Neural crest cell (in vitro differentiated cells): Measurements from ENCODE around the gene ACACA. TPM values are rescaled to one million over a fixed set of nuclear protein-coding genes. Genes with fewer than 3 reads are reported as not detected.
"Not testable (repeated sequence)": the region's sequence is repeated elsewhere in the genome, so short reads cannot be mapped to it uniquely, and the experiment has no call there.

Experiments
- DNase-seq: peaks from one replicate; pipeline ENCODE4 v3.0.0; 2021; ENCODE audit warnings: low read depth, mixed read lengths, low spot score
- H3K27ac Mint-ChIP-seq: one replicate; pipeline ENCODE4 v1.8.0; 2021; ENCODE audit warnings: mild to moderate bottlenecking, mixed read lengths; ENCODE audit not compliant: unreplicated experiment
- H3K27me3 Mint-ChIP-seq: 2 replicates; pipeline ENCODE4 v1.8.0; 2021; ENCODE audit warnings: low read depth, mild to moderate bottlenecking, mixed read lengths
- H3K36me3 Mint-ChIP-seq: 2 replicates; pipeline ENCODE4 v1.8.0; 2021; ENCODE audit warnings: low read depth, mild to moderate bottlenecking, mixed read lengths
- H3K4me1 Mint-ChIP-seq: 2 replicates; pipeline ENCODE4 v1.8.0; 2021; ENCODE audit warnings: mixed read lengths
- H3K4me3 Mint-ChIP-seq: one replicate; pipeline ENCODE4 v1.8.0; 2021; ENCODE audit warnings: mild to moderate bottlenecking, mixed read lengths
- H3K9me3 Mint-ChIP-seq: 2 replicates; pipeline ENCODE4 v1.8.0; 2021; ENCODE audit warnings: mixed read lengths
- total RNA-seq: library from RNA; stranded (reverse); gene quantifications from 2 replicates; pipeline ENCODE4 v1.2.1, GENCODE V29; 2021
- TF ChIP-seq, protein P1 (sequence below): fragments of 200-600 bp; sonication (generic); conservative IDR thresholded peaks from 2 replicates; pipeline ENCODE4 v1.5.0; 2021; ENCODE audit warnings: antibody characterized with exemption, mild to moderate bottlenecking

The ACACA gene
- total RNA-seq, 1 donor from 2014 or later: 211 TPM

DNA sequence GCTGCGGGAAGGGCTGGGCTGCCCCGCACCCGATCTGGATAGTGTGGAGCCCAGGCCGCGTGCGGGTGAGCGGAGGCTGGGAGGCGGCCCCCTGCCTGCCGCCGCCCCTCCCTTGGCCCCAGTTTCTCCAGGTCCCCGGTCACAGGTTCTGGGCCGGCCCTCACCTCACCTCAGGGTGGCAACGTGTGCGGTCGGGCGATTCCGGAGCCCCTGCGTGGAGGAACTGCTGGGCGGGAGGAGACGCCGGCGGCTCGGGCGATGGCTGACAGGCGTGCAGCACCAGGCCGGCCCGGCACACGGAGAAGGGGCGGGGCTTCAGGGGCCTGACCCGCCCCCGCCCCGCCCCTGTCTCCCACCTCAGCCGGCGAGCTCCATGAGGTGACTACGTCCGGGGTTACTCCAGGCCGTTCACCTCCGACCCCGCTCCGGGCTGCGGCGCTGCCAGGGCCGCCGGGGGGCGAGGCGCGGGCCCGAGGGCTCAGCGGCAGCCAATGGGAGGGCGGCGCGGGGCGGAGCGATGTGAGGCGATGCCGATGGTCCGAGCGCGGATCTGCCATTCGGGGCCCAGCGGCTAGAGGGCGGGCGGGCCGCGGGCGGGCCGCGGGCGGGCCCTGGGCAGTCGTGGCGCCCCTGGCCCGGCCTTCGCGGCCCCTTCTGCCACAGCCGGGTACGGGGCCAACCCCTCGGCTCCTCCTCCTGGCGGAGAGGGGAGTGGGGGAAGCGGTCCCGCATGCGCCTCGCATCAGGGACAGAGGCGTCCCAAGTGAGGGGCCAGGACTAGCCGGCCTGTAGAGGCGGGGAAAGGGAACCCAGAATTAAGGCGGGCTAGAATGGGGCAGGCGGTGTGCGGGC, 47.6 kb downstream of the ACACA start:
- H3K9me3 Mint-ChIP-seq: peaks cover 2% of the 10 kb centered on the region
- peak; percentile 96 for DNase-seq
- TF ChIP-seq, protein P1, sequence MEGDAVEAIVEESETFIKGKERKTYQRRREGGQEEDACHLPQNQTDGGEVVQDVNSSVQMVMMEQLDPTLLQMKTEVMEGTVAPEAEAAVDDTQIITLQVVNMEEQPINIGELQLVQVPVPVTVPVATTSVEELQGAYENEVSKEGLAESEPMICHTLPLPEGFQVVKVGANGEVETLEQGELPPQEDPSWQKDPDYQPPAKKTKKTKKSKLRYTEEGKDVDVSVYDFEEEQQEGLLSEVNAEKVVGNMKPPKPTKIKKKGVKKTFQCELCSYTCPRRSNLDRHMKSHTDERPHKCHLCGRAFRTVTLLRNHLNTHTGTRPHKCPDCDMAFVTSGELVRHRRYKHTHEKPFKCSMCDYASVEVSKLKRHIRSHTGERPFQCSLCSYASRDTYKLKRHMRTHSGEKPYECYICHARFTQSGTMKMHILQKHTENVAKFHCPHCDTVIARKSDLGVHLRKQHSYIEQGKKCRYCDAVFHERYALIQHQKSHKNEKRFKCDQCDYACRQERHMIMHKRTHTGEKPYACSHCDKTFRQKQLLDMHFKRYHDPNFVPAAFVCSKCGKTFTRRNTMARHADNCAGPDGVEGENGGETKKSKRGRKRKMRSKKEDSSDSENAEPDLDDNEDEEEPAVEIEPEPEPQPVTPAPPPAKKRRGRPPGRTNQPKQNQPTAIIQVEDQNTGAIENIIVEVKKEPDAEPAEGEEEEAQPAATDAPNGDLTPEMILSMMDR: peak; percentile 44
- H3K4me3 Mint-ChIP-seq: peak overlapping the region; percentile 98
- H3K27ac Mint-ChIP-seq: peak overlapping the region; percentile 67
- no peaks in the 10 kb centered on the region for H3K27me3 Mint-ChIP-seq
- H3K36me3 Mint-ChIP-seq: peaks cover 11% of the 10 kb centered on the region
- H3K4me1 Mint-ChIP-seq: peaks cover 49% of the 10 kb centered on the region

DNA sequence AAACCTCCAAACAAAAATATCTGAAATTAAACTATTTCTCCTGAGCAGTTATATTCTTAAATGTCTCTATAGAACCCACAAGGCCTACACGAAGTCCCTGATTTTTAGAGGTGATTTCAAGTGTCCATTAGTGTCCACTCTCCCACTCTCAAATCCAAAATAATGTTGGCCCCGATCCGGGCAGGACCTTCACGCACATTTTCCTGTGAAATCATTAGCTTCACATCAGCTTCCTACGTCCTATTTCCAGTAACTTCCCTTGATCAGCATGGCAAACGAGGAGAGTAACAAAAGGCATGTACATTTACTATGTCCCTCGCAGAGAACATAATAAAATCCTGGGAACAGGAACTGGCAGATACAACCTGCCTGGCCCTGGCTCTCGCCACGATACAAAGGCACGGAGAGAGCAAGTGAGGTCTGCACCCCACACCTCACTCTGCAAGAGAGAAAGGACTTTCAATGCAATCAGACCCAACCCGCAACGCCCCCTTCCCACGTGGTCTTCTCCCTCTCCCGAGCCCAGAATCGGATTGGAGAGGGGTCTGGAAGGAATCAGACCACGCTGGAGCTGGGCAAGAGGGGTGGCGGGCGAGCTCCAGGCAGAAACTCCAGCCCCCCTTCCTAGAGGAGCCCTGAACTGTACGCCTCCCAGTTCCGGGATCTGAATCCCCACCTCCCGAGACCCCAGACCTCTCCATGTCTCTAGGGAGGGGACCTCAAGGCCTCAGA, 48.4 kb downstream of the ACACA start:
- Mint-ChIP-seq H3K36me3 (peaks cover 11% of the 10 kb centered on the region), H3K27me3 (no peaks in the 10 kb centered on the region), H3K9me3 (peaks cover 2% of the 10 kb centered on the region), H3K4me1 (peaks cover 50% of the 10 kb centered on the region), H3K4me3 (peak overlapping the region; percentile 98), H3K27ac (peak overlapping the region; percentile 96)
- DNase-seq: peak; percentile 59
- TF ChIP-seq, protein P1: no peak

DNA sequence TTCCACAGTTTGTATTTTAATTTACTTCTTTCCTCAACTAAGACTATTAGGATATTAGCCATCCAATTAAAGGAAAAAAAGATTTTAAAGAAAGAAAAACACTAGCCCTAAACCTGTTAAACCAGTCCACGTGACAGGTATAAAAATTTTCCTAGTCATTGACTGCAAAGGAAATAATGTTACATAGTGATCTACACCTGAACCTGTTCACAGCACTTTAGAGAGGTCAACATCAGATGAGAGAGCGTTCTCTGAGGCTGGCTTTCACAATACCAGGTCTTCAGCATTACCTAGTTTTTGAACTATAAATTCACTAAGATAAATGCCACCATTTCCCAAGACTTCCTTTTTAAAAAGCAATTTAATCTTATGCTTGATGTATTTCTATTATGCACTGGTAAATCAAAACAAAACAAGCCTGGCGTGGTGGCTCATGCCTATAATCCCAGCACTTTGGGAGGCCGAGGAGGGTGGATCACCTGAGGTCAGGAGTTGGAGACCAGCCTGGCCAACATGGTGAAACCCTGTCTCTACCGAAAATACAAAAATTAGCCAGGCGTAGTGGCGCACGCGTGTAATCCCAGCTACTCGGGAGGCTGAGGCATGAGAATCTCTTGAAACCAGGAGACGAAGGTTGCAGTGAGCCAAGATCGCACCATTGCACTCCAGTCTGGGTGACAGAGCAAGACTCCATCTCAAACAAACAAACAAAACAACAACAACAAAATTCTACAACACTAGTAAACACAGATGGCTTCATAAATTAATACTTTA, 49.7 kb downstream of the ACACA start:
- H3K4me3 Mint-ChIP-seq: peak overlapping the region; percentile 98
- H3K27ac Mint-ChIP-seq: peak overlapping the region; percentile 62
- not testable (repeated sequence) for H3K27me3 Mint-ChIP-seq, H3K9me3 Mint-ChIP-seq, DNase-seq, H3K36me3 Mint-ChIP-seq
- peaks cover 52% of the 10 kb centered on the region for H3K4me1 Mint-ChIP-seq

DNA sequence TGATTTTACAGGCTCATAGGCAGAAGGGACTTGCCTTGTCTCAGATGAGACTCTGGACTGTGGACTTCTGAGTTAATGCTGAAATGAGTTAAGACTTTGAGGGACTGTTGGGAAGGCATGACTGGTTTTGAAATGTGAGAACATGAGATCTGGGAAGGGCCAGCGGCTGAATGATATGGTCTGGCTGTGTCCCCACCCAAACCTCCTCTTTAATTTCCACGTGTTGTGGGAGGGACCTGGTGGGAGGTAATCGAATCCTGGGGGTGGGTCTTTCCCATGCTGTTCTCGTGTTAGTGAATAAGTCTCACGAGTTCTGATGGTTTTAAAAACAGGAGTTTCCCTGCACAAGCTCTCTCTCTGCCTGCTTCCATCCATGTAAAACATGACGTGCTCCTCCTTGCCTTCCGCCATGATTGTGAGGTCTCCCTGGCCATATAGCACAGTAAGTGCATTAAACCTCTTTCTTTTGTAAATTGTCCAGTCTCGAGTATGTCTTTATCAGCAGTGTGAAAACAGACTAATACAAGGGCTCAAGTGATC, 59.7 kb downstream of the ACACA start:
- not testable (repeated sequence) for H3K27ac Mint-ChIP-seq, H3K4me1 Mint-ChIP-seq, H3K27me3 Mint-ChIP-seq, DNase-seq, H3K9me3 Mint-ChIP-seq, H3K4me3 Mint-ChIP-seq
- peaks cover 19% of the 10 kb centered on the region for H3K36me3 Mint-ChIP-seq

DNA sequence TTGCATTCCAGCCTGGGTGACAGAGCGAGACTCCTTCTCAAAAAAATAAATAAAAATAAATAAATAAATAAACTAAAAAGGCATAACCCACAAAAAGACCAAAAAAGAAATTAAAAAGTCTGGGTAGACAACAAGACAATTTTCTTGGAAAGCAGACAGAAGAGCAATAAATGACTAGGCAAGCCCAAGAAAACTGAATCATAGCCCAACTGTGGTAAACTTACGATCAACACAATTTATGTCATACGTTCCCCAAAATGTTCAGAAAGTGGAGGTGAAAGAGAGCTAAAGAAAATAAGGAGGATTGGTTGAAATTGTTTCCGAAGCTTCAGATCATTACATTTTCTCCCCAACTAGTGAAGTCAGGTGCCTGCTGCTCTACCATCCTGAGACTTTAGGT, 62.1 kb downstream of the ACACA start:
- Mint-ChIP-seq H3K27ac (no peak overlapping the region), H3K9me3 (peaks cover 3% of the 10 kb centered on the region), H3K36me3 (peaks cover 19% of the 10 kb centered on the region), H3K4me1 (peaks cover 7% of the 10 kb centered on the region), H3K4me3 (no peak overlapping the region), H3K27me3 (no peaks in the 10 kb centered on the region)
- TF ChIP-seq, protein P1: no peak
- DNase-seq: no peak

DNA sequence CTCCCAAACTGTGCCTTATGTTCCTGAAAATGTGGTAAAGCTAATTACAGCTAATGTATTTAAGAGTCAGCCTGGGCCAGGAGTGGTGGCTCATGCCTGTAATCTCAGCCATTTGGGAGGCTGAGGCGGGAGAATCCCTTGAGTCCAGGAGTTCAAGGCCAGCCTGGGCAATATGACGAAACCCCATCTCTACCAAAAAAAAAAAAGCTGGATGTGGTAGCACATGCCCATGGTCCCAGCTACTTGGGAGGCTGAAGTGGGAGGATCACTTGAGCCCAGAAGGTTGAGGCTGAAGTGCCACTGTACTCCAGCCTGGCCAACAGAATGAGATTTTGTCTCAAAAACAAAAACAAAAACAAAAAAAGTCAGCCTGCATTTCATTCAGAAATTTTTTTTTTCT, 64.0 kb downstream of the ACACA start:
- no peak overlapping the region for H3K27ac Mint-ChIP-seq
- H3K36me3 Mint-ChIP-seq: peaks cover 19% of the 10 kb centered on the region
- TF ChIP-seq, protein P1: no peak
- no peak overlapping the region for H3K4me3 Mint-ChIP-seq
- peaks cover 14% of the 10 kb centered on the region for H3K4me1 Mint-ChIP-seq
- H3K27me3 Mint-ChIP-seq: no peaks in the 10 kb centered on the region
- no peak for DNase-seq
- H3K9me3 Mint-ChIP-seq: peaks cover 3% of the 10 kb centered on the region
